ENCODE data around the gene SLIT3.

The SLIT3 gene

DNA sequence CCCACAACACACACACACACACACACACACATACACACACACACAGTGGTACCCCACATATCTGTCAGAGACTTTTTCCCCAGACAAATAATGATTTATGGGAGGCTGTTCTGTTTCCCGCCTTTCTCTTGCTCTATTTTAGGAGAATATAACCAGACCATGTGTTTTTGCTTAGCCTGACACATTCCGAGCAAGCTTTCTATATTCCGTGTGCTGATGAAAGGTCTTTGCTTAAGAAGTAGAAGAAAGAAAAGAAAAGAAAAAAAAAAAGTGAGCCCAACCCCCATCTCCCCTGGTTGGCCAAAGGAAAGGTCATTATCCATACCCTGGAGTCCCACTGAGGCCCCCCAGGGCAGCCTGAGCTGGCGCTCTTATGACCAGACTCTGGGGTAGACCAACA is 338.6 kb downstream of the SLIT3 start:
- Histone ChIP-seq H3K9ac (ENCODE audit: low read length in 2 of 2) (no peak overlapping the region), H3K27me3 (ENCODE audit: control insufficient read depth in 1 of 2, insufficient read depth in 2 of 2, low read length in 2 of 2) (no peaks in the 10 kb centered on the region), H3K4me1 (ENCODE audit: control insufficient read depth, insufficient read depth, low read length) (peaks cover 6% of the 10 kb centered on the region), H3K36me3 (ENCODE audit: control insufficient read depth in 2 of 2, insufficient read depth in 2 of 2, low read length in 2 of 2) (no peaks in the 10 kb centered on the region), H3K4me3 (ENCODE audit: low read length in 2 of 2) (no peak overlapping the region), H3K9me3 (ENCODE audit: control insufficient read depth in 2 of 2, low read length in 2 of 2) (no peaks in the 10 kb centered on the region), H3K27ac (ENCODE audit: low read length) (no peak overlapping the region)

DNA sequence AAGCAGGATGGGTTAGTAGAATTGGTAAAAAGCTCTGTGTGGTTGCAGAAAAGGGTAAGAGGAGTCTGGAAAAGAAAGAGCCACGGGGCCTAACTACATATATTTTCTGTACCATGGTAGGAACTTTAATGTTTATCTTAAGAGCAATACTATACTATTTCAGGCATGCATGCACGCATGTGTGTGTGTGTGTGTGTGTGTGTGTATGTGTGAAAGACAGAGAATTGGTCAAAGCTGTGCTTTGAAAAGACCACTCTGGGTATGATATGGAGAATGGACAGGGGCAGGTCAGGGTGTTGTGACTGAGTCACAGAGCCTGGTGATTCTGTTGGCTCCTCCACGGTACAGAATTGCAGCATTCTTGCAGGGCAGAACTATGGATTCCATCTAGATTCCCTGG is 339.3 kb downstream of the SLIT3 start:
- Histone ChIP-seq H3K27me3 (ENCODE audit: control insufficient read depth in 1 of 2, insufficient read depth in 2 of 2, low read length in 2 of 2) (no peaks in the 10 kb centered on the region), H3K9me3 (ENCODE audit: control insufficient read depth in 2 of 2, low read length in 2 of 2) (no peaks in the 10 kb centered on the region), H3K36me3 (ENCODE audit: control insufficient read depth in 2 of 2, insufficient read depth in 2 of 2, low read length in 2 of 2) (no peaks in the 10 kb centered on the region), H3K9ac (ENCODE audit: low read length in 2 of 2) (no peak overlapping the region), H3K27ac (ENCODE audit: low read length) (no peak overlapping the region), H3K4me1 (ENCODE audit: control insufficient read depth, insufficient read depth, low read length) (peaks cover 6% of the 10 kb centered on the region), H3K4me3 (ENCODE audit: low read length in 2 of 2) (no peak overlapping the region)

DNA sequence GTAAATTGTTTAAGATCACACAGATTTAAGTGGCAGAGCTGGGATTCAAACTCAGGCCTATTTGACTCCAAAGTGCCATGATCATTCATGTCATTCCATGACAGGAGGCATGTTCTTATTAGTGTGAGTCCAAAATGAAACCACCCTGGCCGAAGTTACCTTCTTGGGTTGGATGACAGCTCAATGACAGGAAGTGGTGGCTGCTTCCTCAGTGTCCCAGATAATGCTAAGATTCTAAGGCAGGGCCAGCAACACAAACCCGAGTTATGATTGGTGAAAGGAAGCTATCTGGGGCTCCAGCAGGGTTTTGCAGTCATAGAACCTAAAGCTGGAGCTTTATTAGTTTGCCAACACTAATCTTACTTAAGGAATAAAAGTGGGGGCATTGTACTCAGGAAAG is 340.4 kb downstream of the SLIT3 start:
- Histone ChIP-seq H3K27me3 (ENCODE audit: control insufficient read depth in 1 of 2, insufficient read depth in 2 of 2, low read length in 2 of 2) (no peaks in the 10 kb centered on the region), H3K9ac (ENCODE audit: low read length in 2 of 2) (no peak overlapping the region), H3K4me1 (ENCODE audit: control insufficient read depth, insufficient read depth, low read length) (peaks cover 6% of the 10 kb centered on the region), H3K36me3 (ENCODE audit: control insufficient read depth in 2 of 2, insufficient read depth in 2 of 2, low read length in 2 of 2) (no peaks in the 10 kb centered on the region), H3K27ac (ENCODE audit: low read length) (no peak overlapping the region), H3K9me3 (ENCODE audit: control insufficient read depth in 2 of 2, low read length in 2 of 2) (no peaks in the 10 kb centered on the region), H3K4me3 (ENCODE audit: low read length in 2 of 2) (no peak overlapping the region)

DNA sequence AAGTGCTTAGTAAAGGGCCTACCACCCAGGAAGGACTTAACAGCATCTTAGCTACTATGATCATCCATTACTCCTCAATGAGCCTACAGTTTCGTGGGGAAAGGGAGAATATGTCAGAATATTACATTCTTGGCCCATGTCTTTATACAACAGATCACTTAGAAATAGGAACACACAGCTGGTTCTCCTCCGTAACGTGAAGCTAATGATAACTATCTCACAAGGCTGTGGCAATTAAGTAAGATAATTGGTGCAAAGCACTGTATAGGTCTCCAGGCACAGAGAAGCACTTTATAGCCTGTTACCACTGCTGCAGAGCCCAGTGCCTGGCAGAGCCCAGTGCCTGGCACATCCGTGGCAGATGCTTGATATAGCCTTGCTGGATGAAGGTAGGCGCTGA is 347.6 kb downstream of the SLIT3 start:
- H3K36me3 ChIP-seq (ENCODE audit: control insufficient read depth in 2 of 2, insufficient read depth in 2 of 2, low read length in 2 of 2) = no peaks in the 10 kb centered on the region
- no peak overlapping the region for H3K4me3 ChIP-seq (ENCODE audit: low read length in 2 of 2)
- no peaks in the 10 kb centered on the region for H3K27me3 ChIP-seq (ENCODE audit: control insufficient read depth in 1 of 2, insufficient read depth in 2 of 2, low read length in 2 of 2)
- no peaks in the 10 kb centered on the region for H3K9me3 ChIP-seq (ENCODE audit: control insufficient read depth in 2 of 2, low read length in 2 of 2)
- H3K27ac ChIP-seq (ENCODE audit: low read length) = no peak overlapping the region
- peaks cover 20% of the 10 kb centered on the region for H3K4me1 ChIP-seq (ENCODE audit: control insufficient read depth, insufficient read depth, low read length)
- no peak overlapping the region for H3K9ac ChIP-seq (ENCODE audit: low read length in 2 of 2)

DNA sequence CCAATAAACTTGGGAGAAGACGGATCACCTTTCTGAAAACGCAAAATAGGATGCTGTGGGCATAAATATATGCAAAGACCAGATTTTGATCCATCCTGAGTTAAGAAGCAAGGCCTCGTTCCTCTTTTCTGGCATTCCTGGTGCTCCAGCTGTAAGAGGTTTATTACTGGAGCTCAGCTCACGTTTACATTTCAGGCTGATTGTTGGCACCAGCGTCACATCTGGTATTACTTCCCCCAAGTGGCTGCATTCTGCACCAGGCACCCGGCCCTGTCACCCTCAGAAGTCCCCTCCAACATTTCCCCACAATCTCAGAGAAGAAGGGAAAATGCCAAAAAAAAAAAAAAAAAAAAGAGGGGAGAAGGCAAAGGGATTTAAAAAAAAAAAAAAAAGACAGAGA is 348.7 kb downstream of the SLIT3 start:
- Histone ChIP-seq H3K36me3 (ENCODE audit: control insufficient read depth in 2 of 2, insufficient read depth in 2 of 2, low read length in 2 of 2) (no peaks in the 10 kb centered on the region), H3K27ac (ENCODE audit: low read length) (no peak overlapping the region)

DNA sequence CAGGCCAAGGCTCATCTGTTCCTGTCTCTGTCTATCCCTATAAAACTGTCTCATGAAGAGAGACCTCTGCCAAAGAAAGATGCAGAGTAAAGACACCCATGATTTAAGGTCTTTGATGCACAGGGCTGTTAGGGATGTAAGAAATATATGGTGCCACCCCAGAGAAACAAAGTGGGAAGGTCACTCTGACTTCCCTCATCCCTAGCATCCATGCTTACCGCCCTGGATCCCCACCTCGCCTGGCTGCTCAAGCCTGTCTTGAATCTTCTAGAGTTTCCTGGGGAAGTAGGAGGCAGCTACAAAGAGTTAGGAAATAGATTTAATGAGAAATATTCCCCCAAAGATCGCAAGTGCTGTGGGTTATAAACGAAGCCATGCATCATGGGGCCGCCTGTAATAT is 349.2 kb downstream of the SLIT3 start:
- H3K27me3 ChIP-seq (ENCODE audit: control insufficient read depth in 1 of 2, insufficient read depth in 2 of 2, low read length in 2 of 2) = no peaks in the 10 kb centered on the region
- no peak overlapping the region for H3K4me3 ChIP-seq (ENCODE audit: low read length in 2 of 2)
- no peaks in the 10 kb centered on the region for H3K9me3 ChIP-seq (ENCODE audit: control insufficient read depth in 2 of 2, low read length in 2 of 2)
- peaks cover 25% of the 10 kb centered on the region for H3K4me1 ChIP-seq (ENCODE audit: control insufficient read depth, insufficient read depth, low read length)
- H3K9ac ChIP-seq (ENCODE audit: low read length in 2 of 2) = no peak overlapping the region
- no peaks in the 10 kb centered on the region for H3K36me3 ChIP-seq (ENCODE audit: control insufficient read depth in 2 of 2, insufficient read depth in 2 of 2, low read length in 2 of 2)
- H3K27ac ChIP-seq (ENCODE audit: low read length) = no peak overlapping the region

More for the DNA sequence above, 348.7 kb downstream of the SLIT3 start:
- H3K9ac ChIP-seq (ENCODE audit: low read length in 2 of 2) = no peak overlapping the region
- H3K9me3 ChIP-seq (ENCODE audit: control insufficient read depth in 2 of 2, low read length in 2 of 2) = no peaks in the 10 kb centered on the region
- no peak overlapping the region for H3K4me3 ChIP-seq (ENCODE audit: low read length in 2 of 2)
- peaks cover 24% of the 10 kb centered on the region for H3K4me1 ChIP-seq (ENCODE audit: control insufficient read depth, insufficient read depth, low read length)
- H3K27me3 ChIP-seq (ENCODE audit: control insufficient read depth in 1 of 2, insufficient read depth in 2 of 2, low read length in 2 of 2) = no peaks in the 10 kb centered on the region

DNA sequence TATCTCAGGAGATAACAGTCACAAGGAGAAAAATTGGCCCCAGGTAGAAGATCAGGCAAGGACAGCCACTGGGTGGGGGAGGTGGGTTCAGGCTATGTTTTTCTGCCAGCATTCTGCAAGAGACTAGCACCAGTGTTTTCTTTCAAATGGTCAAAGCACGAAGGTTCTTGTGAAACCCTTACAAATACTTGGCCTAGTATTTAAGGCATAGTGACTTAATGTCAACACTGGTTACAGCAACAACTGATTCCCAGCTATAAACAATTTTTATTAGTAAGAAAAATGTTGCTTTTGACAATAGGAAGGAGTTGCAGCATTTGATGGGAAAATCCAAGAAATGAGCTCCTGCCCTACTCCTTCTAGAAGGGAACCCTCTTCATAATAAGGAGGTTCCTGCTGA is 349.6 kb downstream of the SLIT3 start:
- no peak overlapping the region for H3K27ac ChIP-seq (ENCODE audit: low read length)
- no peaks in the 10 kb centered on the region for H3K36me3 ChIP-seq (ENCODE audit: control insufficient read depth in 2 of 2, insufficient read depth in 2 of 2, low read length in 2 of 2)
- H3K4me3 ChIP-seq (ENCODE audit: low read length in 2 of 2) = no peak overlapping the region
- no peaks in the 10 kb centered on the region for H3K9me3 ChIP-seq (ENCODE audit: control insufficient read depth in 2 of 2, low read length in 2 of 2)
- no peak overlapping the region for H3K9ac ChIP-seq (ENCODE audit: low read length in 2 of 2)
- peaks cover 25% of the 10 kb centered on the region for H3K4me1 ChIP-seq (ENCODE audit: control insufficient read depth, insufficient read depth, low read length)
- no peaks in the 10 kb centered on the region for H3K27me3 ChIP-seq (ENCODE audit: control insufficient read depth in 1 of 2, insufficient read depth in 2 of 2, low read length in 2 of 2)

DNA sequence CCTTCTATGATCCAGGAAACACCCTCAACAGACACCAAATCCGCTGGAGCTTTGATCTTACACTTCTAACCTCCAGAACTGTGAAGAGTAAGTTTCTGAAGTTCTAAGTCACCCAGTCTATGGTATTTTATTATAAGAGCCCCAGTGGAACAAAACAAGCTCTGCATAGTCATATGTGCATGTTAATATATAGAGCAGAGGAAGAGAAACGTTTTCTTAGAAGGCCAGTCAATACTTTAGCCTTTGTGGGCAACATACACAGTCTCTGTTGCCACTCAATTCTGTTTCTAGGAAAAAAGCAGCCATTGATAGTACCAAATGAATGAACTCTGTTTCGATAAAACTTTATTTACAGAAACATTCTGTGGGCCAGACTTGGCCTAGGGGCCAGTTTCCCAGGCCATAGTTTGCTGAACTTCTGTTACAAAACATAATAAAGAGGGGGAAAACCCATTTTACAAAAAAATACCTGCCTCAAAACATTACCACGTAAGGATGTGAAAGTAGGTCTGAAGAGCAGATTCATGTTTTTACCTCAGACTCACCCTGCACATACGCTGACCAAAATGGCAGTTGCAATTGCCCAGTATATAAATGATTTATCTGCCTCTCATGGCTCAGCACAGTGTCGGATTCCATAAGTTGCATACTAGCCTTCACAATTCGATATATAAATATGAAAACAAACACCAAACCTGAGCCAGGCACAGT is 350.5 kb downstream of the SLIT3 start:
- Histone ChIP-seq H3K36me3 (ENCODE audit: control insufficient read depth in 2 of 2, insufficient read depth in 2 of 2, low read length in 2 of 2) (no peaks in the 10 kb centered on the region), H3K9ac (ENCODE audit: low read length in 2 of 2) (no peak overlapping the region), H3K27me3 (ENCODE audit: control insufficient read depth in 1 of 2, insufficient read depth in 2 of 2, low read length in 2 of 2) (no peaks in the 10 kb centered on the region), H3K27ac (ENCODE audit: low read length) (no peak overlapping the region), H3K9me3 (ENCODE audit: control insufficient read depth in 2 of 2, low read length in 2 of 2) (no peaks in the 10 kb centered on the region), H3K4me1 (ENCODE audit: control insufficient read depth, insufficient read depth, low read length) (peaks cover 25% of the 10 kb centered on the region), H3K4me3 (ENCODE audit: low read length in 2 of 2) (no peak overlapping the region)

DNA sequence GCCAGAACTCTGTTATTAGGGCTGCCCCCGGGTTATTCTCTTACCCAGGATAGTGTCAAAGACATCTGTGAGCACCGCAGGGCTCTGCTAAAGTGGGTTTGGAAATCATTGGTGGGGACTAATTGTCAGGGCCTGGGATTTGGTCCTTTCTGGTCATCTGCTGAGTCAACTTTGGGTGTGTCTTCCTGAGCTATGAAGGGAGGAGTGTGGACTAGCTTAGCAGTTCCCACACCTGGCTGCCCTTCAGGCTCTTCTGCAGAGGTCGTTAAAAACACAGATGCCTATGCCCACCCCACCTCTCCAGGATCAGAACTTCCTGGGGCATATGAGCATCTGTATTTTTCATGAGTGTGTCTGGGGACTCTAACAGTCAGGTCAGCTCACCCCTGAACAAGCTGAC is 352.2 kb downstream of the SLIT3 start:
- no peak overlapping the region for H3K4me3 ChIP-seq (ENCODE audit: low read length in 2 of 2)
- no peak overlapping the region for H3K9ac ChIP-seq (ENCODE audit: low read length in 2 of 2)
- no peaks in the 10 kb centered on the region for H3K9me3 ChIP-seq (ENCODE audit: control insufficient read depth in 2 of 2, low read length in 2 of 2)
- H3K4me1 ChIP-seq (ENCODE audit: control insufficient read depth, insufficient read depth, low read length) = peaks cover 25% of the 10 kb centered on the region
- no peaks in the 10 kb centered on the region for H3K36me3 ChIP-seq (ENCODE audit: control insufficient read depth in 2 of 2, insufficient read depth in 2 of 2, low read length in 2 of 2)
- H3K27ac ChIP-seq (ENCODE audit: low read length) = no peak overlapping the region
- H3K27me3 ChIP-seq (ENCODE audit: control insufficient read depth in 1 of 2, insufficient read depth in 2 of 2, low read length in 2 of 2) = no peaks in the 10 kb centered on the region

DNA sequence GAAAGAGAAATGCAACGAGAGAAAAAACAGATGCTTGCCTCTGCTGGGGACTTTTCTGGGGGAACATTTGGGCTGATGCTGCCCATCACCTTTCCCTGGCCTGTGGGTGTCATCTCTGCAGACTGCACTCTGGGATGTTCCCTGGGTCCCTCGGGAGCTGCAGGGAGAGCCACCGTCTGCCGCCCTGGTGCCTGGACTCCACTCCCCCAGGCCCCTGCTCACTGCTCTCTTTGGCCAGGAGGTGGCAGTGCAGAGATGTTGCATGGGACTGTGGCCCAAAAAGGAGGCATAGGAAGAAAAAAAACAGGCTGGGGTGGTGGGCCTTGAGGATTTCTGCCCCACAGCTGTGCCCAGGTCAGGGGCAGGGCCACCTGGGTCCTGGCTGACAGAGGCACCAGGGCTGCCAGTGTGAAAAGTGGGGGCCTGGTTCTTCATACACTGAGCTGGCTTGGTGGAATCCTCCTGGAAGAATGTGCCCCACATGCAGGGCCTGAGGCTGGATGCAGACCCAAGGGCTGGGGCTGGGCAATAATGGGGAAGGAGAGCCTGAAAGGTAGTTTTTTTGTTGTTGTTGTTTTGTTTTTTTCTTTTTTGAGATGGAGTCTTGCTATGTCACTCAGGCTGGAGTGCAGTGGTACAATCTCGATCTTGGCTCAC is 353.6 kb downstream of the SLIT3 start:
- Histone ChIP-seq H3K9ac (ENCODE audit: low read length in 2 of 2) (no peak overlapping the region), H3K27ac (ENCODE audit: low read length) (no peak overlapping the region), H3K27me3 (ENCODE audit: control insufficient read depth in 1 of 2, insufficient read depth in 2 of 2, low read length in 2 of 2) (no peaks in the 10 kb centered on the region), H3K4me3 (ENCODE audit: low read length in 2 of 2) (no peak overlapping the region), H3K36me3 (ENCODE audit: control insufficient read depth in 2 of 2, insufficient read depth in 2 of 2, low read length in 2 of 2) (no peaks in the 10 kb centered on the region), H3K4me1 (ENCODE audit: control insufficient read depth, insufficient read depth, low read length) (peaks cover 18% of the 10 kb centered on the region), H3K9me3 (ENCODE audit: control insufficient read depth in 2 of 2, low read length in 2 of 2) (no peaks in the 10 kb centered on the region)

DNA sequence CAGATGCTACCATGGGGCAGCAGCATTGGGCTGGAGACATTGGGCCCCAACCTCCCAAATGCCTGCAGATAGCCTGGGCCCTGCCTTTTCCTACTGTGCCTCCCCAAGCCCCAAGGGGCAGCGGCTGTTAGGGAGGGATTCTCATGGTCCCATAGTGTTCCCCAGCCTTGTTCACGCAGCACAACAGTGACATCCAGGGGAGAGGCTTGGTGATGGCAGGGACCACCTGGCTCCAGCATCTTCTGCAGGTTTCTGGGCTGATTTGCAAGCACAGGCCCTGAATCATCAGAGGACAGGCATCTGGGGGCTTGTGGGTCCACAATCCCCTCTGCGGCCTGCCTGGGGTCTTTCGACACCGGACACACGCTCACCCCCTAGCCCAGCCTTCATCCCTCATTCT is 354.6 kb downstream of the SLIT3 start:
- H3K4me3 ChIP-seq (ENCODE audit: low read length in 2 of 2) = no peak overlapping the region
- no peaks in the 10 kb centered on the region for H3K36me3 ChIP-seq (ENCODE audit: control insufficient read depth in 2 of 2, insufficient read depth in 2 of 2, low read length in 2 of 2)
- no peaks in the 10 kb centered on the region for H3K27me3 ChIP-seq (ENCODE audit: control insufficient read depth in 1 of 2, insufficient read depth in 2 of 2, low read length in 2 of 2)
- H3K4me1 ChIP-seq (ENCODE audit: control insufficient read depth, insufficient read depth, low read length) = peaks cover 8% of the 10 kb centered on the region
- no peak overlapping the region for H3K9ac ChIP-seq (ENCODE audit: low read length in 2 of 2)
- no peaks in the 10 kb centered on the region for H3K9me3 ChIP-seq (ENCODE audit: control insufficient read depth in 2 of 2, low read length in 2 of 2)
- H3K27ac ChIP-seq (ENCODE audit: low read length) = no peak overlapping the region

Data from stomach smooth muscle (tissue), 2 donors.